IPS-NIHi7 (cell line): ENCODE results near the gene SDK1.

ENCODE experiments used
- DNase-seq: peaks from one replicate; pipeline ENCODE4 v3.0.0; 2012; ENCODE audit warnings: mixed read lengths; ENCODE audit errors: extremely low spot score

SDK1 gene

DNA sequence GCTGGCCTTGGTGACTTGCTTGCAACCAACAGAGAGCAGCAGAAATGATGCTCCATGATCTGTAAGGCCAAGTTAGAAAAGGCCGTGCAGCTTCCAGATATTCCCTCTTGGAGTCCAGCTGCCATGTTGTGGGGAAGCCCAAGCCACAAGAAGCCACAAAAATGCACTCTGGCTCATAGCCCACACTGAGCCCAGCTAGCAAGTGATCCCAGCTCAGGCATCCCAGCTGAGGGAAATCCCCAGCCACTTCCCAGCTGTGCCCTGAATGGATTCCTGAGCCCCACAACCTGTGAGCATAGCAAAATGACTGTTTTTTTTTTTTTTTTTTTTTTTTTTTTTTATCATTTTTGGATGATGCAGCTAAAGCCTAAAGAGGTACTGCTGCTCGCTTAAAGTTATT is 11.1 kb upstream of the SDK1 start:
- no peak for DNase-seq

GRCh38 chr7:3292694-3293093 is 8.4 kb upstream of the SDK1 start:
- no peak for DNase-seq

DNA sequence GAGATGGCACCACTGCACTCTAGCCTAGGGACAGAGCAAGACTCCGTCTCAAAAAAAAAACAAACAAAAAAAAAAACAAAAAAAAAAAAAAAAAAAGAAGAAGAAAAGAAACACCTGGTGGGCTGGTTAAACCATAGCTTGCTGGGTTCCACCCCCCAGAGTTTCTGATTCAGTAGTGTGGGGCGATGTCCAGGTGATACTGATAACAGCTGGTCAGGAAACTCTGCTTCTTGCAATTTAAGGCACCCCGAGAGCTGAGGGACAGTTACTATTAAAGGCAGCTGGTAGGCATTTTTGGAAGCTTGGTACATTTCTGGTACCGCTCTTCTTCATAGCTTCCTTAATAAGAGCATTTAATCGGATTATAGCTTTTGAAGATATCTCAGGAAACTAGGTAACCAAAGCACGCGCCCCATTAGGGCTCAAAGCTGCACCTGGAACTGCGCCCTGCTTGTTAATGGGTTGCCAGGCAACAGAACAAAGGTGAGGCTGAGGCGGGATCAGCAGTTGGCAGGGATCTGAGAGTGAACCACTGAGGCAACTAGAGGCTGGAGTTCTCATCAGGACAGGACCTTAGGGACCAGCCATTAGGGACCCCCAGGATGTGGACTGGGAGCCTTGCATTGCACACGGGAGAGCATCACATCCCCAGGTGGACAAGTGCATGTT is 6.5 kb upstream of the SDK1 start:
- no peak for DNase-seq

- no peak for DNase-seq
Observed at GRCh38 chr7:3297105-3297819, 3.8 kb upstream of the SDK1 start.

DNA sequence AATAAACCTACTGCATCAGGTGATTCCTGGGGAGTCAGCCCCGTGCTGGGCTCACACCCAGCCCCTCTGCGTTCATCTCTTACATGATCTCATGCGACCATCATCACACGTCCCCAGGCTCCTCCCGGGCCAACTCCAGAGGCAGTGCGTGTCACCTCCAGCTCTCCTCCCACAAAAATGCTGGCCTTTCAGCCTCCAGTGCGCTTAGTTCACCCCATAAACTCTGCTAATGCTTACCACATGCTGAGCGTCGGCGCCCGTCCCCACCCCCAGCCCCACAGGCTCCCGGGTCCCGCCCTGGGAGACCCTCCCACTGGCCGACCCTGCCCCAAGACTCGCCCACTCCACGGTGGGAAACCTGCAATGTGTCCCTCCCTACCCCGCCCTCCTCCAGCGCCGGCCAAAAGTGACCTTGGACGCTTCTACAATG is 816 bp upstream of the SDK1 start:
- no peak for DNase-seq

DNA sequence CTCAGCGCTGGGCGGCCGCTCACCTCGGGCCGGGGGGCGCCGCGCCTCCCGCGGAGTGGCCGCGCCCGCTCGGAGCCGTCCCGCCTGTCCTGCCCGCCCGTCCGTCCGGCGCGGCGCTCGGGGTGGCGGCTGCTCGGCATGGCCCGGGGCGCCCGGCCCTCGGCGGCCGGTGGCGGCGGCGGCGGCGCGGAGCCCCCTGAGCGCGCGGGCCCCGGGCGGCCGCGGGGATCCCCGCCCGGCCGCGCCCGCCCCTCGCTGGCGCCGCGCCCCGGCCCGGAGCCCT is 338 bp downstream of the SDK1 start:
- no peak for DNase-seq

- DNase-seq: peak; percentile 39
Observed at GRCh38 chr7:3301831-3302618, 973 bp downstream of the SDK1 start.

- DNase-seq: no peak
Observed at GRCh38 chr7:3302681-3303320, 1.7 kb downstream of the SDK1 start.

DNA sequence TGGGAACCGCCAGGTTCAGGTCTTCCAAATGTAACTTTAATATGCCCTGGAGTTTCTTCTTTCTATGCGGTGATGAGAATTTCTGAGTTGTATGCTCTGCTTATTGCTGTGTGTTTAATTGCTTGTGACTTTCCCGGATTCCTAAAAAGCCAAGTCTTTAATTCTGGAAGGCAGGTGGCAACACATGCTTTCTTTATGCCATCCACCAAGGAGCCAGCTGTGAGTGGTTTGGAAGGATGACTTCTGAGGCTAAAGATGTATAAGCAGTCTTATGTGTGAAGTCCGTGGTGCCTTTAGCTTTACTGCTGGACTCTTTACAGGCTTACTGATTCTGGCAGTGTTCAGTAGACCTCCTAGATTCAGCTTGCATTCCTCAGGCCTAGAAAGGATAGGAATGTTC is 3.1 kb downstream of the SDK1 start:
- no peak for DNase-seq

DNA sequence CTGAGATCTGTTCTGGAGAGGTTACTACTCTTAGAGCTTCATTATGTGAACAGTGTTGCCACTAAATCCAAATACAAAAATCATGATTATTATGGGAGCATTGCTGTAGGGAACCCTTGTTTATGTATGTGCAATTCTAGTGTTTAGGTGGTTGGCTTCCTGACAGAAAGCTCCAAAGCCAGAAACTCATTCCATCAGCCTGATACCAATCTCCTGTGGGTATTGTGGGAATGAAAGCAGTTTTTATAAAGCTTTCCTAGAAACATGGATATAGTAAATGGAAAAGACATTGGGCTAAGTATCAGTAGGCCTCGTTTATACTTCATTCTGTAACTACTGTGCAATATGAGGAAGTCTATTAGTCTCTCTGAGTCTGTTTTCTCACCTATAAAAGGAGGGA is 6.4 kb downstream of the SDK1 start:
- no peak for DNase-seq

GRCh38 chr7:3309140-3309539 is 8.1 kb downstream of the SDK1 start:
- no peak for DNase-seq

- no peak for DNase-seq
Observed at GRCh38 chr7:3309956-3310355, 8.9 kb downstream of the SDK1 start.

- no peak for DNase-seq
Observed at GRCh38 chr7:3310884-3311283, 9.8 kb downstream of the SDK1 start.

DNA sequence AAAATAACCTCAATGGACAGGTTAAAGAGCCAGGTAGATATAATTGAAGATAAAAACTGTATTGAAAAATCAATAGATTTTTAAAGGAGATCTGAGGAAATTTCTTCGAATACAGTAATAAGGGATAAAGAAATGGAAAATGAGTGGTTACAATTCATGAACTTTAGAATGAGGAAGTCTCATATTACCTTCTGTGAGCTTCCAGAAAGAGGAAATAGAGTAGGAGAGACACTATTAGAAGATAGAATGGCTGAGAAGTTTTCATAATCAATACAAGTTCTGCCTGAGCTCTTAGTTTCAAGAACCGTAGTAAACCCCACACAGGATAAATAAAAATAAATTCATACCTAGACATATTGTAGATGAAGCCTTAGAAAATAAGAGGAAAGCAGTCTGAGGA is 11.5 kb downstream of the SDK1 start:
- DNase-seq: no peak

- no peak for DNase-seq
Observed at GRCh38 chr7:3318874-3319273, 17.8 kb downstream of the SDK1 start.

DNA sequence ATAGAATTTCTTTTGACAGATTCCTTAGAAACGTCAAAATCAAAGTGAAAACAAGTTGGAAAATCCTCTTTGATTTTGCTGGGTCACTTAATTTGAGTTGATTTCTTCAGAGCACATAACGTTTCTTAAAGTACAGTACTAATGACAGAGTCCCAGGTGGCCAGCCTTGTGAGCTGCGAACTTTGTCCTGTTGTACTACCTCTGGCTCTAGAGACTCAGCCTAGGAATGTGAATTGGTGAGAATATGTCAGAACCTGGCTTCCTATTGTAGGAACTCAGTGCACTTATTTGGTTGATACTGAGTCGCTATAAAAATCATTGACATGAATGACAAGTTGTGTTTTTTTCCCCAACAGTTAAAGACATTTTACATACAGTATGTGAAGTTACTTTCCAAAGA is 20.2 kb downstream of the SDK1 start:
- no peak for DNase-seq

- DNase-seq: no peak
Observed at GRCh38 chr7:3321745-3322144, 20.7 kb downstream of the SDK1 start.

DNA sequence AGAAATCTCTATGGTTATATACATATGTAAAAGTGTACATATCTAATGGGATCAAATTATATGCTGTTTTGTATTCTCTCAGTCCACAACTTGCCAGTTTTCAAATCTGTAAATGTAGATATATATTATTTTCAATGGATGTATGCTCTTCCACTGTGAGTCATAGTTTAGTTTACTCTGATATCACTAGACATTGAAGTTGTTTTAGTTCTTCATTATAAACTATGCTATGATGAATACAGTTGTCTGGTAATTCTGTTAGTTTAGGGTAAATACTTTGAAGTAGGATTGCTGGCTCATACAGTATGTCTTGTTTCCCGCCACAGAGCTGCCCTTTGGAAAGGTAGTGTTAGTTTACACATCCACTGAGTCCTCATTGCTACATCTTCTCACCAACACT is 25.2 kb downstream of the SDK1 start:
- DNase-seq: no peak

GRCh38 chr7:3327099-3327498 is 26.0 kb downstream of the SDK1 start:
- DNase-seq: no peak

DNA sequence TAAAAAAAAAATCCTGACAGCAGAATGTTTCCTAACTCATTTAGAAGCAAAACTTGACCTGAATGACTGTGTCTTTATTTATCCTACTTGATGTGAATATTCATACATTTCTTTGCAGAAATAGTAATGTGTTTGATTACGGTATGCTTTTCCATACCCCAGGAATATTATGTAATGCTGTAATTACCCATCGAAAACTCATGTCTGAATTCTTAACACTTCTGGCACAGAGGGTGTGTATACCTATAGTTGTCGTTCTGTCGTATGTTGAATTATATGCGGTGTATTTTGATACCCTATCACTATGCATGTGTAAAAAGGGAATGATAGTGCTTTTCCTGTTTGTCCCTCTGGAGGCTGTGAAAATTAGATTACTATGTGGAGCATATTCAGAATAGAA is 26.6 kb downstream of the SDK1 start:
- no peak for DNase-seq

GRCh38 chr7:3332308-3332707 is 31.3 kb downstream of the SDK1 start:
- DNase-seq: no peak

DNA sequence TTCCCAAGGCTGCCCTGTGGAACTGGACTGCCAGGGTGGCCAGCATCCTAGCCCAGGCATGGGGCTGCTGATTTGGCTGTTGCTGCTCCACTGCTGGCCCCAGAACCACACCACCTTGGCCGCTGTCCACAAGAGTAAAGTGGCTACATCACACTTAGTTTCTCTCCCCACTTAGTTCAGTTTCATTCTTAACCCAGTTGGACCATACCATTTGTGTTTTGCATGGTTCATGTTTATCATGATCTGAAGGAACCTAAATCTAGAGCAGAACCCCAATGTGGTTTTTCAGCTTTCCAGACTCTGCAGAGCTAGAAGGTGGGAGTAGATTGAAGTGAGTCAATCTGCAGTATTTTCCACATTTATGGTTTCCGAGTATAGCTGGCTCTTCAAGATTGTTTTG is 32.8 kb downstream of the SDK1 start:
- DNase-seq: no peak
